ENCODE results near the gene TRAF7. TPM values are rescaled to one million over a fixed set of nuclear protein-coding genes. Genes with fewer than 3 reads are reported as not detected.

Gene TRAF7
- total RNA-seq, 2 experiments from 2014 or later, result 74.8 to 80.2 TPM

GRCh38 chr16:2143878-2144485 lies 11.6 kb upstream of the TRAF7 start:
- TF ChIP-seq, protein P1, sequence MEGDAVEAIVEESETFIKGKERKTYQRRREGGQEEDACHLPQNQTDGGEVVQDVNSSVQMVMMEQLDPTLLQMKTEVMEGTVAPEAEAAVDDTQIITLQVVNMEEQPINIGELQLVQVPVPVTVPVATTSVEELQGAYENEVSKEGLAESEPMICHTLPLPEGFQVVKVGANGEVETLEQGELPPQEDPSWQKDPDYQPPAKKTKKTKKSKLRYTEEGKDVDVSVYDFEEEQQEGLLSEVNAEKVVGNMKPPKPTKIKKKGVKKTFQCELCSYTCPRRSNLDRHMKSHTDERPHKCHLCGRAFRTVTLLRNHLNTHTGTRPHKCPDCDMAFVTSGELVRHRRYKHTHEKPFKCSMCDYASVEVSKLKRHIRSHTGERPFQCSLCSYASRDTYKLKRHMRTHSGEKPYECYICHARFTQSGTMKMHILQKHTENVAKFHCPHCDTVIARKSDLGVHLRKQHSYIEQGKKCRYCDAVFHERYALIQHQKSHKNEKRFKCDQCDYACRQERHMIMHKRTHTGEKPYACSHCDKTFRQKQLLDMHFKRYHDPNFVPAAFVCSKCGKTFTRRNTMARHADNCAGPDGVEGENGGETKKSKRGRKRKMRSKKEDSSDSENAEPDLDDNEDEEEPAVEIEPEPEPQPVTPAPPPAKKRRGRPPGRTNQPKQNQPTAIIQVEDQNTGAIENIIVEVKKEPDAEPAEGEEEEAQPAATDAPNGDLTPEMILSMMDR (IDR thresholded peaks at IDR 0.05), result no peak
- no peak overlapping the region for H3K4me3 Mint-ChIP-seq
- POLR2A ChIA-PET, result interaction anchor here (5.1 kb wide), 1 partner anchor 10 kb away, joined by 63 read pairs; the partner anchor contains the start of gene TRAF7
- H3K36me3 Mint-ChIP-seq (ENCODE audit: low read depth), result no peaks in the 10 kb centered on the region
- H3K4me1 Mint-ChIP-seq (ENCODE audit: low read depth), result peaks cover 2% of the 10 kb centered on the region
- no peak for DNase-seq
- CTCF ChIA-PET, result interaction anchor here (0.7 kb wide), 1 partner anchor 50 kb away, joined by 3 read pairs; no protein-coding TSS in a partner anchor
- no peaks in the 10 kb centered on the region for H3K9me3 Mint-ChIP-seq
- intact Hi-C loops (cut with micrococcal nuclease), result no loop called here
- no peak overlapping the region for H3K27ac Mint-ChIP-seq
- no peak for ATAC-seq
- no peaks in the 10 kb centered on the region for H3K27me3 Mint-ChIP-seq

- POLR2A ChIA-PET, result interaction anchor here (1.0 to 5.1 kb wide), 3 partner anchors 8 to 137 kb away, joined by 3 to 63 read pairs (median 4); partner anchors contain the start of gene TRAF7
- H3K36me3 Mint-ChIP-seq (ENCODE audit: low read depth), result no peaks in the 10 kb centered on the region
- TF ChIP-seq, protein P1 (IDR thresholded peaks at IDR 0.05), result no peak
- DNase-seq (no peak), ATAC-seq (no peak)
- no peaks in the 10 kb centered on the region for H3K27me3 Mint-ChIP-seq
- no peak overlapping the region for H3K27ac Mint-ChIP-seq
- H3K4me3 Mint-ChIP-seq, result no peak overlapping the region
- no peaks in the 10 kb centered on the region for H3K9me3 Mint-ChIP-seq
- intact Hi-C loops (cut with micrococcal nuclease), result no loop called here
- peaks cover 8% of the 10 kb centered on the region for H3K4me1 Mint-ChIP-seq (ENCODE audit: low read depth)
- CTCF ChIA-PET, result interaction anchor here (1.4 kb wide), 1 partner anchor 9 kb away, joined by 3 read pairs; no protein-coding TSS in a partner anchor
Observed at GRCh38 chr16:2145843-2146242, 9.7 kb upstream of the TRAF7 start.

DNA sequence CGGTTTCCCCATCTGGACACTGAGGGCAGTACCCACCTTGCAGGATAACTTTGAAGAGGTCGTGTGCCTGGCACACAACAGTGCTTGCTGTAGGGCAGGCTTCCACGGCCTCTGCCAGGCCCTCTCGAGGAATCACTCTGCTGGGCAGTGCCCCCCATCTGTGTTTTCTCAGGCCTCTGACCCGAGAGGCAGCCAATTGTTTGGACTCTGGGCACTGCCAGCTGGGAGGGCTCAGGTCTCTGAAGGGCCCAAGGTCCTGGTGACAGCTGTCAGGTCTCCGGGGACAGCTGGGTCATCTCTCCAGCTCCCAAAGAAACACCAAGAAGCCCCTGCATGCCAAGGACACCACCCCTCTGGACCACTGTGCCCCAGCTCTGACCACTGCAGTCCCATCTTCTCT lies 8.2 kb upstream of the TRAF7 start:
- Mint-ChIP-seq H3K4me1 (ENCODE audit: low read depth) (peaks cover 16% of the 10 kb centered on the region), H3K4me3 (no peak overlapping the region), H3K27ac (no peak overlapping the region), H3K36me3 (ENCODE audit: low read depth) (peaks cover 12% of the 10 kb centered on the region), H3K27me3 (no peaks in the 10 kb centered on the region), H3K9me3 (no peaks in the 10 kb centered on the region)
- intact Hi-C loops (cut with micrococcal nuclease), result no loop called here
- ChIA-PET POLR2A (interaction anchor here (0.6 to 5.1 kb wide), 8 partner anchors 6 to 184 kb away, joined by 3 to 63 read pairs (median 3); partner anchors contain the start of genes RPS2, TBL3 and TRAF7), CTCF (interaction anchor here (0.7 kb wide), 1 partner anchor 138 kb away, joined by 3 read pairs; no protein-coding TSS in a partner anchor)
- ATAC-seq (no peak), DNase-seq (no peak)
- TF ChIP-seq, protein P1 (IDR thresholded peaks at IDR 0.05), result no peak

DNA sequence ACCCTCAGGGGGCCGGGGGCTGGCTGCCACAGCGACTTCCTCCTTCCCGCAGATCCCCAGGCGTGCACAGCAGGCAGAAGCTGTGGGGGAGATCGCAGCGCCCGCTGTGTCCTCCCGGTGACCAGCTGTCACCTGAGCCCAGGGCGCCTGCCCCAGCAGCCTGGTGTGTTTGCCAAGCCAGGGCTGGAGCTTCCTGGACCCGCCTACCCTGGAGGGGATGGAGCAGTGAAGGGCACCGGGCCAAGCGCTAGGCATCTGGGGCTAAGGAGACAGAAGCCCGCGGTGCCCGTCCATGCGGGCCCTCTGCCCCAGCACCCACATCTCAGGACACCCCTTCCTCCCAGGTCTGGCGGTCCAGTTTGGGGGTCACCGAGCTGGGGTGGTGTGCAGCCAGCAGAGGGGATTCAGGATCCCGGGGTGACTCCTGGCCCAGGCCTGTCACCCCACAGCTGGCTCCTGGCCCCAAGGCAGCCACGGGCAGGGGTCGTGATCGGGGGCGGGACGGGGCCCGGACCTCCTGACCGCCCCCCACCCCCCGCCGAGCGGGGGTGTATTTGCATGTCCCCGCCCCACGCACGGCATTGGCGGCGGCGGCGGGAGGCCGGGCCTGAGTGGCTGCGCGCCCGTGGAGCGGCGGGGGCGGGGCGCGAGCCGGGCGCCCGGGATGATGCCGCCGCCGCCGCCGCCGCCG lies 7.5 kb upstream of the TRAF7 start, which contains the start of gene RAB26:
TSS of gene RAB26 (plus strand) at position 645 of the 691 bp plus-strand sequence. CDS start 159 bp downstream, outside the sequence.
- intact Hi-C loops (cut with micrococcal nuclease), result no loop called here
- H3K36me3 Mint-ChIP-seq (ENCODE audit: low read depth), result peaks cover 19% of the 10 kb centered on the region
- no peaks in the 10 kb centered on the region for H3K9me3 Mint-ChIP-seq
- no peak within 1 kb of the TSS for H3K27ac Mint-ChIP-seq
- TF ChIP-seq, protein P1 (IDR thresholded peaks at IDR 0.05), result no peak
- ChIA-PET POLR2A (interaction anchor here (0.6 to 1.2 kb wide), 5 partner anchors 79 to 185 kb away, joined by 3 to 4 read pairs (median 3); partner anchors contain the start of genes RPS2 and TBL3), CTCF (interaction anchor here (1.1 kb wide), 1 partner anchor 8 kb away, joined by 3 read pairs; no protein-coding TSS in a partner anchor)
- ATAC-seq, result peak; percentile 42
- peaks cover 16% of the 10 kb centered on the region for H3K4me1 Mint-ChIP-seq (ENCODE audit: low read depth)
- H3K4me3 Mint-ChIP-seq, result peak within 1 kb of the TSS; percentile 39
- DNase-seq, result peak; percentile 42
- H3K27me3 Mint-ChIP-seq, result no peaks in the 10 kb centered on the region
